Activated naive CD8-positive, alpha-beta T cell (primary cell): ENCODE data around the gene AFF3.

ENCODE experiments used
- H3K27ac Mint-ChIP-seq: one replicate; pipeline ENCODE4 v1.8.0; 2021; ENCODE audit warnings: mixed read lengths
- H3K27me3 Mint-ChIP-seq: one replicate; pipeline ENCODE4 v1.8.0; 2021; ENCODE audit warnings: mixed read lengths
- H3K36me3 Mint-ChIP-seq: one replicate; pipeline ENCODE4 v1.8.0; 2021; ENCODE audit warnings: mixed read lengths
- H3K4me1 Mint-ChIP-seq: one replicate; pipeline ENCODE4 v1.8.0; 2021; ENCODE audit warnings: low read depth, mixed read lengths
- H3K4me3 Mint-ChIP-seq: one replicate; pipeline ENCODE4 v1.8.0; 2021; ENCODE audit warnings: mild to moderate bottlenecking, mixed read lengths
- H3K9me3 Mint-ChIP-seq: one replicate; pipeline ENCODE4 v1.8.0; 2021; ENCODE audit warnings: low read depth, mixed read lengths

AFF3 gene

DNA sequence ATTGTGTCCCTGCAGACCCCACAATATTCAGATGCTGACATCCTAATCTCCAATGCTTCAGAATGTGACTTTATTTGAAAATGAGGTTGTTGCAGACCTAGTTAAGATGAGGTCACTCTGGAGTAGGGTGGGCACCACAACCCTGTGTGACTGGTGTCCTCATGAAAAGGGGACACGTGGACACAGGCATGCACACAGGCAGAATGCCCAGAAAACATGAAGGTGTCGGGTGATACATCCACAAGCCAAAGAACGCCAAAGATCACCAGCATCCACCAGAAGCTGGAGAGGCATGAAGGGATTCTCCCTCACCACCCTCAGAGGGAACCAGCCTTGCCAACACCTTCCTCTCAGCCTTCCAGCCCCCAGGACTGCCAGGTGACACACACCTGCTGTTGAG is 69.3 kb downstream of the AFF3 start:
- no peak overlapping the region for H3K27ac Mint-ChIP-seq
- H3K4me1 Mint-ChIP-seq: peaks cover 10% of the 10 kb centered on the region
- no peaks in the 10 kb centered on the region for H3K9me3 Mint-ChIP-seq
- H3K4me3 Mint-ChIP-seq: no peak overlapping the region
- no peaks in the 10 kb centered on the region for H3K36me3 Mint-ChIP-seq
- H3K27me3 Mint-ChIP-seq: no peaks in the 10 kb centered on the region

- Mint-ChIP-seq H3K27ac (no peak overlapping the region), H3K36me3 (no peaks in the 10 kb centered on the region), H3K9me3 (no peaks in the 10 kb centered on the region), H3K4me3 (no peak overlapping the region), H3K27me3 (no peaks in the 10 kb centered on the region), H3K4me1 (peaks cover 10% of the 10 kb centered on the region)
Measured at GRCh38 chr2:100072503-100072902, 69.9 kb downstream of the AFF3 start.

GRCh38 chr2:100071335-100072043 is 70.9 kb downstream of the AFF3 start:
- peaks cover 10% of the 10 kb centered on the region for H3K4me1 Mint-ChIP-seq
- H3K4me3 Mint-ChIP-seq: no peak overlapping the region
- no peak overlapping the region for H3K27ac Mint-ChIP-seq
- H3K9me3 Mint-ChIP-seq: no peaks in the 10 kb centered on the region
- no peaks in the 10 kb centered on the region for H3K36me3 Mint-ChIP-seq
- no peaks in the 10 kb centered on the region for H3K27me3 Mint-ChIP-seq

- Mint-ChIP-seq H3K9me3 (no peaks in the 10 kb centered on the region), H3K27me3 (no peaks in the 10 kb centered on the region), H3K4me3 (no peak overlapping the region), H3K36me3 (no peaks in the 10 kb centered on the region), H3K4me1 (peaks cover 10% of the 10 kb centered on the region), H3K27ac (no peak overlapping the region)
Measured at GRCh38 chr2:100070078-100070477, 72.3 kb downstream of the AFF3 start.

- H3K27me3 Mint-ChIP-seq: no peaks in the 10 kb centered on the region
- no peak overlapping the region for H3K4me3 Mint-ChIP-seq
- no peaks in the 10 kb centered on the region for H3K9me3 Mint-ChIP-seq
- H3K4me1 Mint-ChIP-seq: peaks cover 10% of the 10 kb centered on the region
- H3K27ac Mint-ChIP-seq: no peak overlapping the region
- H3K36me3 Mint-ChIP-seq: no peaks in the 10 kb centered on the region
Measured at GRCh38 chr2:100068395-100068794, 74.0 kb downstream of the AFF3 start.

DNA sequence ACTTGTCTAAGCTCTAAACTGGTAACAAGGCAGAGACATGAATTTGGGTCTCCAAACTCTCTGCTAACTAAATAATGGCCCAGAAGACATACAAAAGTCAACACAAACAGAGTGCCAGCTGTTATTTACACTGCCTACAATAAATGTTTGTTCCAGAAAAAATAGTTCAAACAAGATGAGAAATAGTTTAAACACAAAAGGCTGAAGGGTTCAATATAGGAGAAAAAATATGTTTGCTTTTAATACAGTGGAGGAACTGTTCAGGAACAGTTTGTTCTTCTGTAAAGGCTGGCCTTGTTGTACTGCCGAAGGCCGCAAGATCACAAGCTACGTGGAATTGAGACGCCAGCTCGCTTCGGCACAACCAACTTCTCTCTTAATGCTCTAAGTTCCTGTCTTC is 74.6 kb downstream of the AFF3 start:
- Mint-ChIP-seq H3K27ac (no peak overlapping the region), H3K9me3 (no peaks in the 10 kb centered on the region), H3K27me3 (no peaks in the 10 kb centered on the region), H3K4me1 (peaks cover 10% of the 10 kb centered on the region), H3K4me3 (no peak overlapping the region), H3K36me3 (no peaks in the 10 kb centered on the region)

DNA sequence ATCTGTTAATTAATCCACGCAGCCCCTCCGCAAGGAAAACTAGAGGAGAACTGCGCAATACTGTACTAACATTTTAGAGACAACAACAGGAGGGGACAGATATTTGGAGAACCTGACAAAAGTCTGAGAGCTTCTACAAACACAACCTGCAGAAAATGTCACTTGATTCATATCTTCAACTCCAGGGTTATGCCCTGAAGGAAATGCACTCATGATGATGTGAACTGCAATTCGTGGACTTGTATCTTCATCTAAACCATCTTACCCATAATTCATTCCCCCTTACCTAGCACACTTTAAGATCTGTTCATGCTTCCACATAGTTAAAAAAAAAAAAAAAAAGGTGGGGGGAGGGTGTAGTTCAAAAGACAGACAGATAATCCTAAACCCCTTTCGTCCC is 75.5 kb downstream of the AFF3 start:
- H3K27me3 Mint-ChIP-seq: no peaks in the 10 kb centered on the region
- no peak overlapping the region for H3K4me3 Mint-ChIP-seq
- peaks cover 10% of the 10 kb centered on the region for H3K4me1 Mint-ChIP-seq
- no peaks in the 10 kb centered on the region for H3K9me3 Mint-ChIP-seq
- peaks cover 4% of the 10 kb centered on the region for H3K36me3 Mint-ChIP-seq
- no peak overlapping the region for H3K27ac Mint-ChIP-seq

- Mint-ChIP-seq H3K4me3 (no peak overlapping the region), H3K27ac (no peak overlapping the region), H3K4me1 (peaks cover 6% of the 10 kb centered on the region), H3K9me3 (no peaks in the 10 kb centered on the region), H3K36me3 (peaks cover 4% of the 10 kb centered on the region), H3K27me3 (no peaks in the 10 kb centered on the region)
Measured at GRCh38 chr2:100066246-100066645, 76.1 kb downstream of the AFF3 start.

DNA sequence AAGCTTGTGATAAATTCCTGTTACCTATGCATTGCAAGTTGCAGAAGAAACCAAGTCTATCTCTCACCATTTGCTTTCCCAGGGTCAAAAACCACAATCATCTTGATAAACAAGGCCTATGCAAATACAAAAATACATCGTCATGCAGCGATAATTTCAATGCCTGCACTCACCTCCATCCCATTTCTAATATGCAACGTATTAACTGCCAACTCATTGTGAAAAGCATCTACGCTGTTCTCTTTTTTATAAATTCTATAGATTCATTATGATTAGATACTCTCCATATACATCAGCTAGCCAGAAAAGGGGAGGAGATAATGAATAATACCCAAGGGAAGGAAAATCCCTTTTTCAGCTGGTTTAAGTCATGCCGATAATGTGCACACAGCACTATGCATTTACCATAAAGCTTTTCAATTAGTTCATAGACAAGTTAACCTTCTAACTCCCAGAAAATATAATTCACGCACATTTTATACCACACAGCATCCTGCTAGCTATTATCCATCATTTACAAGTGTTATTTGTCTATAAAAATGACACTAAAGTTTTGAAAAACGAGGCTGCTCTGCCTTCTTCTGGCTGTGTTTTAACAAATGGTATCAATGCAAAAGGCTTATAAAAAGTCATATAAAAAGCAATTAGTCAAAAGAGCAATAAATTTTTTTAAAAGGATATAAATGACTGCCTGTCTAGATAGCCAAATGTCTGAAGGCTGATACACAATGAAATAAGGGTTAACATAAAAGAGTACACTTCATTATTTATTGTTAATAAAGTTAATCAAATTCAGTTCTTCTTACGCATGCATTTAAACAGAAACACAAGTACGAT is 77.6 kb downstream of the AFF3 start:
- Mint-ChIP-seq H3K27me3 (no peaks in the 10 kb centered on the region), H3K27ac (no peak overlapping the region), H3K4me1 (peaks cover 9% of the 10 kb centered on the region)

DNA sequence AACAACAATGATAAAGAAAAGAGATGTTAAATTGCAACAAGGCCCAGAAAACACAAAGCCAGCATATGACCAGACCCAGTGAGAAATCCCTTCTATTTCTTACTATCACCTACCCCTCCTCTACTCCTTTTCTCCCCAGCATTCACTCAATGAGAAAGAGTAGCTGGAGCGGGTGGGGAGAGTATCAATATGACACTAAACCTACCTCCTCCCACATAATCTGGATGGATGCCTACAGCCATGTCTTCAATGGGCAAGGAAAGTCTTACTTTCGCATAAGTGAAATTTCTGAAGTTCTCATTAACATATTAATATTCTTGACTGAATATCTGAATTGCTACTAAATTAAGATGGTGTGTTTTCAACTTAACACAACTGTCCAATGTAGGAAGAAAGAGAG is 78.2 kb downstream of the AFF3 start:
- peaks cover 4% of the 10 kb centered on the region for H3K36me3 Mint-ChIP-seq

More for the DNA sequence above, 77.6 kb downstream of the AFF3 start:
- Mint-ChIP-seq H3K36me3 (peaks cover 4% of the 10 kb centered on the region), H3K9me3 (no peaks in the 10 kb centered on the region), H3K4me3 (no peak overlapping the region)

DNA sequence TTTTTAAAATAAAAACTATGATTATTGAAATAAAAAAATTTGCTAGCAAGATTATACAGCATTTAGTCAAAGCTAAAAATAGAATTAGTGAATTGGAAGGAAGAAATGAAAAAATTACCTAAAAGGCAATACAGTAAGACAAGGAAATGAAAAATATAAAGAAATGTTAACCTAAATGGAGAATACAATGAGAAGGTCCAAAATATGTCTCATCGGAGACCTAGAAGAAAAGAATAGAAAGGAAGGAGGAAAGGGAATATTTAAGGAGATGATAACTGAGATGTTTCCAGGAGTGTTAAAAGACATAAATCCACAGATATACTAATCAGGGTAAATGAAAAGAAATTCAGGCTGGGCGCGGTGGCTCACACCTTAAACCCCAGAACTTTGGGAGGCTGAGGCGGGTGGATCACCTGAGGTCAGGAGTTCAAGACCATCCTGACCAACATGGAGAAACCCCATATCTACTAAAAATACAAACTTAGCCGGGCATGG is 78.9 kb downstream of the AFF3 start:
- peaks cover 10% of the 10 kb centered on the region for H3K4me1 Mint-ChIP-seq
- no peak overlapping the region for H3K4me3 Mint-ChIP-seq
- H3K9me3 Mint-ChIP-seq: no peaks in the 10 kb centered on the region
- H3K27ac Mint-ChIP-seq: no peak overlapping the region
- peaks cover 4% of the 10 kb centered on the region for H3K36me3 Mint-ChIP-seq
- H3K27me3 Mint-ChIP-seq: no peaks in the 10 kb centered on the region

More for the DNA sequence above, 78.2 kb downstream of the AFF3 start:
- H3K27me3 Mint-ChIP-seq: no peaks in the 10 kb centered on the region
- peaks cover 9% of the 10 kb centered on the region for H3K4me1 Mint-ChIP-seq
- no peak overlapping the region for H3K27ac Mint-ChIP-seq
- no peaks in the 10 kb centered on the region for H3K9me3 Mint-ChIP-seq
- no peak overlapping the region for H3K4me3 Mint-ChIP-seq

- Mint-ChIP-seq H3K4me1 (peaks cover 10% of the 10 kb centered on the region), H3K27ac (no peak overlapping the region), H3K9me3 (no peaks in the 10 kb centered on the region), H3K27me3 (no peaks in the 10 kb centered on the region), H3K4me3 (no peak overlapping the region), H3K36me3 (peaks cover 4% of the 10 kb centered on the region)
Measured at GRCh38 chr2:100062336-100062735, 80.1 kb downstream of the AFF3 start.

- peaks cover 4% of the 10 kb centered on the region for H3K36me3 Mint-ChIP-seq
- no peaks in the 10 kb centered on the region for H3K27me3 Mint-ChIP-seq
- peaks cover 10% of the 10 kb centered on the region for H3K4me1 Mint-ChIP-seq
- no peaks in the 10 kb centered on the region for H3K9me3 Mint-ChIP-seq
- H3K27ac Mint-ChIP-seq: no peak overlapping the region
- H3K4me3 Mint-ChIP-seq: no peak overlapping the region
Measured at GRCh38 chr2:100060875-100061274, 81.5 kb downstream of the AFF3 start.

- no peak overlapping the region for H3K27ac Mint-ChIP-seq
- peaks cover 10% of the 10 kb centered on the region for H3K4me1 Mint-ChIP-seq
- no peaks in the 10 kb centered on the region for H3K27me3 Mint-ChIP-seq
- no peak overlapping the region for H3K4me3 Mint-ChIP-seq
- H3K36me3 Mint-ChIP-seq: peaks cover 4% of the 10 kb centered on the region
- no peaks in the 10 kb centered on the region for H3K9me3 Mint-ChIP-seq
Measured at GRCh38 chr2:100059638-100060037, 82.8 kb downstream of the AFF3 start.

DNA sequence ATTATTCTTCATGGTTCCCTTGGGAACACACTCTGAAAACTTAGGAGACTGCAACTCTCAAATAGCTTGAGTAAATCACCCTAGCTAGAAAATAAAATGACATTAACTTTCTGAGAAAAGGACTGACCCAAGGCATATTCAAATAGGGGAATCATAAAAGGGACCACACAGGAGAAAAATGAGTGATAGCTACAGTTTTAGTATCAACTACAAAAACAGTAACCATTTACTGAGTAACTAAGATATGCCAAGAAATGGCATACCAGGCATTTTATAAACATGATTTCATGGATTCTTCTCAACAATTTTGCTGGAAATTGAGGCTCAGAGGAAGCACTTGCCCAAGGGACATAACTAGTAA is 84.5 kb downstream of the AFF3 start:
- Mint-ChIP-seq H3K9me3 (no peaks in the 10 kb centered on the region), H3K27ac (no peak overlapping the region), H3K4me1 (peaks cover 10% of the 10 kb centered on the region), H3K4me3 (no peak overlapping the region), H3K27me3 (no peaks in the 10 kb centered on the region), H3K36me3 (peaks cover 4% of the 10 kb centered on the region)
